ENCODE measurements around the gene PIK3C2B.

PIK3C2B gene

GRCh38 chr1:204503122-204503912, 8.7 kb upstream of the PIK3C2B start:
- H3K4ac ChIP-seq (ENCODE audit: low read depth in 1 of 2, low read length in 2 of 2), result no peak overlapping the region
- 34% methylated on average over 4 of the region's 7 CpGs for WGBS
- H3K18ac ChIP-seq (ENCODE audit: low read depth in 1 of 2, low read length in 2 of 2), result no peak overlapping the region
- no peaks in the 10 kb centered on the region for H3K79me1 ChIP-seq (replicated peaks; ENCODE audit: low read length, poor library complexity, severe bottlenecking)
- H3K9ac ChIP-seq (ENCODE audit: low read length), result peak overlapping the region; percentile 0
- no peak overlapping the region for H3K23ac ChIP-seq (ENCODE audit: low read length in 2 of 2)
- H4K8ac ChIP-seq (ENCODE audit: low read length), result no peak overlapping the region
- H3K14ac ChIP-seq (ENCODE audit: low read length in 2 of 2), result no peak overlapping the region
- H3K4me1 ChIP-seq (ENCODE audit: control insufficient read depth, insufficient read depth, low read depth, low read length), result no peaks in the 10 kb centered on the region
- no peak overlapping the region for H3K4me3 ChIP-seq (ENCODE audit: insufficient read depth in 1 of 2, low read depth in 1 of 2, low read length in 2 of 2)
- H2BK12ac ChIP-seq (ENCODE audit: low read length in 2 of 2), result no peak overlapping the region
- H2AFZ ChIP-seq (ENCODE audit: low read depth, low read length), result no peak overlapping the region
- H3K36me3 ChIP-seq (ENCODE audit: control insufficient read depth in 1 of 2, insufficient read depth in 2 of 2, low read depth in 1 of 2, low read length in 2 of 2), result no peaks in the 10 kb centered on the region
- H2BK15ac ChIP-seq (ENCODE audit: low read depth, poor library complexity, severe bottlenecking), result no peak overlapping the region
- peaks cover 5% of the 10 kb centered on the region for H3K9me3 ChIP-seq (ENCODE audit: control insufficient read depth, low read length)
- no peak overlapping the region for H2BK5ac ChIP-seq (ENCODE audit: low read depth, low read length, poor library complexity, severe bottlenecking)
- H3K4me2 ChIP-seq (ENCODE audit: low read length, poor library complexity, severe bottlenecking), result peak overlapping the region; percentile 7
- H3K27me3 ChIP-seq (ENCODE audit: control insufficient read depth in 1 of 2, insufficient read depth in 1 of 2, low read length in 2 of 2), result peaks cover 1 to 3% of the 10 kb centered on the region in 2 experiments
- peak; percentile 79 for DNase-seq
- no peak overlapping the region for H2BK120ac ChIP-seq (ENCODE audit: low read depth, low read length)
- H4K91ac ChIP-seq (ENCODE audit: low read length), result no peak overlapping the region
- no peak overlapping the region for H3K27ac ChIP-seq (ENCODE audit: low read length, poor library complexity, severe bottlenecking)
- H2AK5ac ChIP-seq (ENCODE audit: low read length, severe bottlenecking), result no peak overlapping the region

- Histone ChIP-seq H2BK120ac (ENCODE audit: low read depth, low read length) (no peak overlapping the region), H3K9me3 (ENCODE audit: control insufficient read depth, low read length) (peaks cover 5% of the 10 kb centered on the region), H2BK12ac (ENCODE audit: low read length in 2 of 2) (no peak overlapping the region), H3K27me3 (ENCODE audit: control insufficient read depth in 1 of 2, insufficient read depth in 1 of 2, low read length in 2 of 2) (peaks cover 3 to 10% of the 10 kb centered on the region in 2 experiments), H3K18ac (ENCODE audit: low read depth in 1 of 2, low read length in 2 of 2) (no peak overlapping the region), H4K8ac (ENCODE audit: low read length) (no peak overlapping the region), H3K4me2 (ENCODE audit: low read length, poor library complexity, severe bottlenecking) (no peak overlapping the region), H4K91ac (ENCODE audit: low read length) (no peak overlapping the region), H3K27ac (ENCODE audit: low read length, poor library complexity, severe bottlenecking) (no peak overlapping the region), H2BK5ac (ENCODE audit: low read depth, low read length, poor library complexity, severe bottlenecking) (no peak overlapping the region), H3K36me3 (ENCODE audit: control insufficient read depth in 1 of 2, insufficient read depth in 2 of 2, low read depth in 1 of 2, low read length in 2 of 2) (no peaks in the 10 kb centered on the region), H3K79me1 (replicated peaks; ENCODE audit: low read length, poor library complexity, severe bottlenecking) (no peaks in the 10 kb centered on the region), H3K14ac (ENCODE audit: low read length in 2 of 2) (no peak overlapping the region), H3K4me1 (ENCODE audit: control insufficient read depth, insufficient read depth, low read depth, low read length) (no peaks in the 10 kb centered on the region), H3K4ac (ENCODE audit: low read depth in 1 of 2, low read length in 2 of 2) (no peak overlapping the region), H3K9ac (ENCODE audit: low read length) (no peak overlapping the region), H2AFZ (ENCODE audit: low read depth, low read length) (no peak overlapping the region), H2AK5ac (ENCODE audit: low read length, severe bottlenecking) (no peak overlapping the region), H3K23ac (ENCODE audit: low read length in 2 of 2) (no peak overlapping the region), H3K4me3 (ENCODE audit: insufficient read depth in 1 of 2, low read depth in 1 of 2, low read length in 2 of 2) (no peak overlapping the region), H2BK15ac (ENCODE audit: low read depth, poor library complexity, severe bottlenecking) (no peak overlapping the region)
- DNase-seq, result no peak
- 77% methylated on average over 4 of the region's 6 CpGs for WGBS
Measured at GRCh38 chr1:204502241-204502640, 7.6 kb upstream of the PIK3C2B start.

- H2BK120ac ChIP-seq (ENCODE audit: low read depth, low read length), result no peak overlapping the region
- no peak overlapping the region for H2BK5ac ChIP-seq (ENCODE audit: low read depth, low read length, poor library complexity, severe bottlenecking)
- H3K27me3 ChIP-seq (ENCODE audit: control insufficient read depth in 1 of 2, insufficient read depth in 1 of 2, low read length in 2 of 2), result peaks cover 8 to 20% of the 10 kb centered on the region in 2 experiments
- H3K18ac ChIP-seq (ENCODE audit: low read depth in 1 of 2, low read length in 2 of 2), result no peak overlapping the region
- 89% methylated on average over 7 of the region's 7 CpGs for WGBS
- H2AFZ ChIP-seq (ENCODE audit: low read depth, low read length), result no peak overlapping the region
- no peaks in the 10 kb centered on the region for H3K36me3 ChIP-seq (ENCODE audit: control insufficient read depth in 1 of 2, insufficient read depth in 2 of 2, low read depth in 1 of 2, low read length in 2 of 2)
- no peak overlapping the region for H2BK12ac ChIP-seq (ENCODE audit: low read length in 2 of 2)
- no peak overlapping the region for H3K4me2 ChIP-seq (ENCODE audit: low read length, poor library complexity, severe bottlenecking)
- no peak overlapping the region for H4K91ac ChIP-seq (ENCODE audit: low read length)
- H3K4me1 ChIP-seq (ENCODE audit: control insufficient read depth, insufficient read depth, low read depth, low read length), result no peaks in the 10 kb centered on the region
- H3K79me1 ChIP-seq (replicated peaks; ENCODE audit: low read length, poor library complexity, severe bottlenecking), result no peaks in the 10 kb centered on the region
- H3K9ac ChIP-seq (ENCODE audit: low read length), result no peak overlapping the region
- no peak overlapping the region for H3K27ac ChIP-seq (ENCODE audit: low read length, poor library complexity, severe bottlenecking)
- no peak overlapping the region for H2BK15ac ChIP-seq (ENCODE audit: low read depth, poor library complexity, severe bottlenecking)
- H3K9me3 ChIP-seq (ENCODE audit: control insufficient read depth, low read length), result peaks cover 5% of the 10 kb centered on the region
- no peak overlapping the region for H4K8ac ChIP-seq (ENCODE audit: low read length)
- no peak for DNase-seq
- no peak overlapping the region for H3K4ac ChIP-seq (ENCODE audit: low read depth in 1 of 2, low read length in 2 of 2)
- no peak overlapping the region for H3K4me3 ChIP-seq (ENCODE audit: insufficient read depth in 1 of 2, low read depth in 1 of 2, low read length in 2 of 2)
- no peak overlapping the region for H2AK5ac ChIP-seq (ENCODE audit: low read length, severe bottlenecking)
- H3K23ac ChIP-seq (ENCODE audit: low read length in 2 of 2), result no peak overlapping the region
- H3K14ac ChIP-seq (ENCODE audit: low read length in 2 of 2), result no peak overlapping the region
Measured at GRCh38 chr1:204499511-204500468, 5.2 kb upstream of the PIK3C2B start.

GRCh38 chr1:204498981-204499380, 4.4 kb upstream of the PIK3C2B start:
- H3K9me3 ChIP-seq (ENCODE audit: control insufficient read depth, low read length), result peaks cover 5% of the 10 kb centered on the region
- H2AK5ac ChIP-seq (ENCODE audit: low read length, severe bottlenecking), result no peak overlapping the region
- no peak overlapping the region for H3K4ac ChIP-seq (ENCODE audit: low read depth in 1 of 2, low read length in 2 of 2)
- H3K4me1 ChIP-seq (ENCODE audit: control insufficient read depth, insufficient read depth, low read depth, low read length), result peaks cover 4% of the 10 kb centered on the region
- no peak overlapping the region for H4K91ac ChIP-seq (ENCODE audit: low read length)
- no peak overlapping the region for H3K23ac ChIP-seq (ENCODE audit: low read length in 2 of 2)
- no peak overlapping the region for H3K9ac ChIP-seq (ENCODE audit: low read length)
- H3K4me3 ChIP-seq (ENCODE audit: insufficient read depth in 1 of 2, low read depth in 1 of 2, low read length in 2 of 2), result no peak overlapping the region
- peaks cover 8 to 20% of the 10 kb centered on the region in 2 experiments for H3K27me3 ChIP-seq (ENCODE audit: control insufficient read depth in 1 of 2, insufficient read depth in 1 of 2, low read length in 2 of 2)
- H3K79me1 ChIP-seq (replicated peaks; ENCODE audit: low read length, poor library complexity, severe bottlenecking), result no peaks in the 10 kb centered on the region
- no peak overlapping the region for H2BK12ac ChIP-seq (ENCODE audit: low read length in 2 of 2)
- no peak overlapping the region for H2BK120ac ChIP-seq (ENCODE audit: low read depth, low read length)
- no peak overlapping the region for H4K8ac ChIP-seq (ENCODE audit: low read length)
- no peak overlapping the region for H2BK5ac ChIP-seq (ENCODE audit: low read depth, low read length, poor library complexity, severe bottlenecking)
- H3K27ac ChIP-seq (ENCODE audit: low read length, poor library complexity, severe bottlenecking), result no peak overlapping the region
- no peaks in the 10 kb centered on the region for H3K36me3 ChIP-seq (ENCODE audit: control insufficient read depth in 1 of 2, insufficient read depth in 2 of 2, low read depth in 1 of 2, low read length in 2 of 2)
- H2BK15ac ChIP-seq (ENCODE audit: low read depth, poor library complexity, severe bottlenecking), result no peak overlapping the region
- H3K18ac ChIP-seq (ENCODE audit: low read depth in 1 of 2, low read length in 2 of 2), result no peak overlapping the region
- H3K14ac ChIP-seq (ENCODE audit: low read length in 2 of 2), result no peak overlapping the region
- no peak overlapping the region for H3K4me2 ChIP-seq (ENCODE audit: low read length, poor library complexity, severe bottlenecking)
- DNase-seq, result no peak
- WGBS, result 76% methylated on average over 3 of the region's 3 CpGs
- H2AFZ ChIP-seq (ENCODE audit: low read depth, low read length), result no peak overlapping the region
